ENCODE measurements around the gene KRT26. TPM values are rescaled to one million over a fixed set of nuclear protein-coding genes. Genes with fewer than 3 reads are reported as not detected.
"Not testable (repeated sequence)": the region's sequence is repeated elsewhere in the genome, so short reads cannot be mapped to it uniquely, and the experiment has no call there.

Gene KRT26
- total RNA-seq, 1 donor from 2014 or later: not detected

DNA sequence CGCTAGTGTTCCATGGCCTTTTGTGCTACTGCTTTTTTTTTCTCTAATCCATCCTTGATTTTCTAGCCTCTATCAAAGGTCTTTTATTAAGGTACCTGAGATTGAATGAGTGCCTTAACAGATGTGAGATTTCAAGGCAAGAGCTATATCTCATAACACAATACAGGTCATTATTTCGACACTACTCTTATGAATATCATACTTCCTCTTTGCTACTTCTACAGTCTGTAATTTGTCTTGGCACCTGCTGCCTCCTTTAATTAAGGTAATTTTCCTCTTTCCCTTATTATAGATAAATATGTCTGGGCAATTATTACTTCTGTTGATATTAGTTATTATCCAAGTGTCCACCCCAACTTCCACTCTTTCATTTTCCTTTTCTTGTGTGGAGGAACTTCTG lies 22.5 kb upstream of the KRT26 start:
- ATAC-seq: no peak

DNA sequence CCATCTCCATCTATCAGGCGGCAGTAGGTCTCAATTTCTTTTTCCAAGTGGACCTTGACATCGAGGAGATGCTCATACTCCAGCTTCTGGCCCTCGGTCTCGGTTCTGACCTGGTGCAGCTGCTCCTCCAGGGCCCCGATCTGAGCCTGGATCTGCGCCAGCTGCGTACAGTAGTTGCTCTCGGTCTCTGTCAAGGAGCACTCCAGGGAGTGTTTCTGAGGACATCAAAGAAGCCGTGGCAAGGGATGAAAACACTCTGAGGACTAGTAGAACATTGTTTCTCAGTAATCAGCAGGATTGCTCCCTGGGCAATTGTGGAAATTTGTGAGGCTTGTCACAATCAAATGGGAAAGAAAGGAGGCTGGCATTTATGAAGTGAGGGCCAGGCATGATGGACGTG lies 21.8 kb upstream of the KRT26 start:
- ATAC-seq: no peak

DNA sequence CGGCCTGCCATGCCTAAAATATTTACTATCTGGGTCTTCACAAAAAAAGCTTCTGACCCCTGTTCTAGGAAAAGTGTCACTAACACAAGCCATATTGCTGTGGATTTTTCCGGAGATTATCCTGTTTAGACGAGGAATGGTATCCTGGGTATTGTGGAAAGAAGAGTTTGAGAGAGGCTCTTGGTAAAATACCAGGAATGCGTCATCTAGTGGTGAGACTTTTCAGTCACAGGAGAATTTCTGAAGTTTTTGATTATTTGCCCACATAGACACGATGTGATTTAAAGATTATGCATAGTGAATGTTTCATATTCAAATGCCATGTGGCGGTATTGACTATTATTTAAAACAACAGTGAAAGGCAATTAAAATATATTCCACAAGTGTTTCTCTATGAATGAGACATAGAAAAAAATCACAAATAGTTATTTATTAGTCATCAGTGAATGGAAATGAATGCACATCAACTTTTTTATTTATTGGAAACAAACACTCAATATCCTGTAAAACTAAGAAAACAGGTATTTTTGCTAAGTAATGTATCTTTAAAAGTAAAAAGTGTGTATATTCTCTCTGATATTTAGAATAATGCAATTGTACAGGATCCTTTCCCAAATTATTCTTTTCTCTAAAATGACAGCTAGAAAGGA lies 19.9 kb upstream of the KRT26 start:
- ATAC-seq: peak; percentile 41

DNA sequence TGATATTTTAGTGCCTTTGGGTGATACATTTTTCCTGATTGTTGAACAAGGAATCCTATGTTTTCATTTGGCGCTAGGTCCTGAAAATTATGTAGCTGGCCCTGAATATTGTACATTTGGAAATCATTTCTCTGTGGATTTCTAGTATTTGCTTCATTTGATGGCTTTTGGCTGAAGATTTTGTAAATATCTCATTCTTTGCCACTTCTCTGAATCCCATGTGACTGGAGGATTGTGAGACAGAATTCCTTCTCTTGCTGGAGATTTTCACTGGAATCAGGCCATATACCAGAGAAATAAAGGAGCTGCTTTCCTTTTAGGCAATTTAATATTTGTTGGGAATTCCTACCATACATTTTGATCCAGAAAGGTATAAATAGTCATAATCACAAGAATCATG lies 19.1 kb upstream of the KRT26 start:
- no peak for ATAC-seq

DNA sequence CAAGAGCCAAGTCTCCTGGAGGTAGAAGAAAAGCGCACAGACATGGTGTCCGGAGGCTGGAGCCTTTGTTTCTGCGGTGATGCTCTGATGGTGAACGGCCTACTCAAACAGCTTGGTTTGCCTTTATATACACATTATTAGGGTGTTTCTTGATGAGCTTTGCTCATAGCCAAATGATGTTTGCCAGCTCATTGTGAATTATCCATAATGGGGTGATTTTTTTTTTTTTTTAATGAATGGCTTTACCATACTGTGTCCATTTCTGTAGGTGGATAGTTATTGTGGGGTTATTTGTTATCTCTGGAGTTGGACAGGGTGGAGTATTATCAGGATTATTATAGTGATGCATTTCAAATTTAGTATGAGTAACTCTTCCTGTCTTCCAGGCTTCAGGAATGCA lies 10.4 kb upstream of the KRT26 start, which contains the start of gene KRT27:
TSS of gene KRT27 (minus strand) at position 101 of the 400 bp plus-strand sequence. CDS start at position 44, 57 bp downstream.
- no peak for ATAC-seq

DNA sequence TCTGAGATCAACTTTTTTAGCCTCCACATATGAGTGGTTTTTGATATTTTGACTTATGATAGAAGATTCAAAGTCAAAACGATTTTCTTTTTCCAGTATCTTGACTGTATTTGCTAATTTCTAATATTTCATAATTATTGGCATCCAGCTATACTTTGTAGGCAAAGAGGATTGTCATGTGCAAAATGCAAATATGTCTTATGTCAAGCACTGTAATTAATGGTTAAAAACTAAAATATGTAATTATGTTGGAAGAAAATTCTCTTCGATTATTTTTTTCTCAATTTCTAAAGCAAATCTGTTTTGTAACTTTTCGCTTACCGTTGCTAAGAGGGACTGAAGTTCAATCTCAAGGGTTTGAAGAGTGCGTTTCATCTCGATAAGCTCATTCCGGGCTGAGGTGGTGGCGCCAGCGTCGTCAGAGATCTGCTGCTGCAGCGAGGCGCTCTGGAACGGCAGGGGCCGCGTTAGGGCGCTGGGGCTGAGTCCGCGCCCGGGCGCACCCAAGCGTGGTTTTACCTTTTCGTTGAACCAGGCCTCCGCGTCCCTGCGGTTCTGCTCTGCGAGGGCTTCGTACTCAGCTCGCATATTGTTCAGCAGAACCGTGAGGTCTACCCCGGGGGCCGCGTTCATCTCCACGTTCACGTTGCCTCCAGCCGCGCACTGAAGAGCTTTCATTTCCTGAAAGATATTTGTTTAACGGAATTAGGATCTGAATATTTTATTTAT lies 7.3 kb upstream of the KRT26 start:
- ATAC-seq: no peak

DNA sequence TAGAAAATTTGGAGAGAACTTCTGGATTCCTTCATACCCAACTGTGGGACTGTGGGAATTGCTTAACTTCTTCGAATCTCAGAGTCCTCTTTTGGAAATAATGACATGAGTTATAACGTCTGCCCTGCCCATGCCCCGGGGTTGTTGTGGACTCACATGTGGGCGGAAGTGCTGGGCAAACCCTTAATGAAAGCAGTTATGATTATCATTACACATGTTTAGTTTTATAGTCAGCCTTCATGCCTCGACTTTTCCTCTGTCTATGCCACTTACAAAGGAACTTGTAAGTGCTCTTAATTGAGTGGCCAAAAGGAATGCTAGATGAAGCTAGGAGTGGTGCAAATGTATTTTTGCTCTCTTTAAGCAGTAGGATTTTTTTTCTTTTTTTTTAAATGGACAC lies 6.5 kb upstream of the KRT26 start:
- peak; percentile 55 for ATAC-seq

DNA sequence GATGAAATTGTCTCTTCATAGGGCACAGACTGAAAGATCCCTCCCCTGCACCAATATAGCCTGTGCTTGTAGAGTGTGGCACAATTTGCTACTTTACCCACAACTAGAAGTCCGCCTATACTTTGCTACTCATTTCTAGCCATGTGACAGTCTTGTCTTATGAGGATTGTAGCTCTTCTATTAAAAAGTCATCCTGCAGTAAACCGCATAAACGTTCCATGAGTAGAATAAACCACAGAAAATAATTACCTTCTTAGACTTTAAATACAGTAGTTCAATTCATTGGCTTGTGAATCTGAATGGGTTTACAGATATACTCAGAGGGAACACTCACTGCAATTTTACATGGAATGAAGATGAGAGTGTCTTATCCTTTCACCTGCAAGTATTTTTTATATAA lies 6.0 kb upstream of the KRT26 start:
- no peak for ATAC-seq

DNA sequence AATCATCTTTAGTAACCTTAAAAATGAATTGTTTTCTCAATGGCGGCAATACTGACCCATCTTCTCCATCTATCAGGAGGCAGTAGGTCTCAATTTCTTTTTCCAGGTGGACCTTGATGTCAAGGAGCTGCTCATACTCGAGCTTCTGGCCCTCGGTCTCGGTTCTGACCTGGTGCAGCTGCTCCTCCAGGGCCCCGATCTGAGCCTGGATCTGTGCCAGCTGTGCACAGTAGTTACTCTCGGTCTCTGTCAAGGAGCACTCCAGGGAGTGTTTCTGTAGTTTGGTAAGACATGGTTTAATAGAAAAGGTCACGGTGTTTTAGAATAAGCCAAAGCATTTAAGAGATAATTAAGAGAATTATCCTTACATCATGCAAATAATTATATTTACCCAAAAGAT lies 5.5 kb upstream of the KRT26 start:
- no peak for ATAC-seq

DNA sequence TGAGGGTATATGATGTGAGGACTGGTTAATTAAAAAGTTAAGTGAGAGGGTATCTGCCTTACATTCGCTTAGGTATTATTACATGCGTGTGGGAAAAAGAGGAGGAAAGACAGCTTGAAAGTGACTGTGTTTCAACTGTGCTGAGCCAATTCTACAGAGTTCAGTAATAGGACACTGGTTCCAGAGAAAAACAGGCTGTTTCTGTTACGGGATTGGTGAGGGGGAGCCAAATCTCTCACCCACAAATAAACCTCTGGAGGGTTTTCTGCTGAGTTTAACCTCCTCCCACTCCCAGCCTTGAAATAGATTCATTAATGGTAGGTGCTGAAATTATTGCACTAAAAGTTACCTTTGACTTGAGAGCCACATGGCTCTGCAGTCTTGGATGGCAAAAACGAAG lies 3.9 kb upstream of the KRT26 start:
- no peak for ATAC-seq

DNA sequence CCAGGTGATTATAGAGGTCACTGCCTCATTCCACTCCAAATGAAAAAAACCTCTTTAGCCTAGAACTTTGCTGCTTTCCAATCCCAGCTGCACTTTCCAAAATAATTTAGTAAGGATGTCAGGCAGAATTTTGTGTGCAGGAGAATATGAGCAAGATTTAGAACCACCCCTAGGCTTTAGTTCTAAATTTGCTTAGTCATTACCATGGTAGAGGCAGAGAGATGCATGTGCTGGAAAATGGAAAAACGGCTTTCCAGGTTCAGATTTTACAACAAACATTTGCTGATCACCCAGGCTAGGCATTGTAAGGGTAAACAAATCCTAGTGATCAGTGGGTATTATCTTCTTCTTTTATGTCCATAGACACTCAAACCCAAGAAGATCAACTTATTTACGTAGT lies 6.3 kb downstream of the KRT26 start:
- ATAC-seq: no peak

DNA sequence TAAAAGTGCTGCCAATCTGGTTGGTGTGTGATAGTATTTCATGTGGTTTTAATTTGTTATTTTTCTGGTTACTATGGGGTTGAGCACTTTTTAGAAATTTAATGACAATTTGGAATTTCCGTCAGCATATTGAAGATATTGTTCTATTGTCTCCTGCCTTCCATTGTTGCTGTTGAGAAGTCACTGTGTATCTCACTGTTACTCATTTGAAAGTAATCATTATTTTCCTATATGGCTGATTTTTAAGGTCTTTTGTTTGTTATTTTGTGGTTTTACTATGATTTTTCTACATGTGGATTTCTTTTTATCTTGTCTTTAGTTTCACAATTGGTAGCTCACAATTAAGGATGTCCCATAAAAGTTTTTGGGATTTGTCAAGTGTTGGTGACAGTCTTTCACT lies 8.2 kb downstream of the KRT26 start:
- no peak for ATAC-seq

DNA sequence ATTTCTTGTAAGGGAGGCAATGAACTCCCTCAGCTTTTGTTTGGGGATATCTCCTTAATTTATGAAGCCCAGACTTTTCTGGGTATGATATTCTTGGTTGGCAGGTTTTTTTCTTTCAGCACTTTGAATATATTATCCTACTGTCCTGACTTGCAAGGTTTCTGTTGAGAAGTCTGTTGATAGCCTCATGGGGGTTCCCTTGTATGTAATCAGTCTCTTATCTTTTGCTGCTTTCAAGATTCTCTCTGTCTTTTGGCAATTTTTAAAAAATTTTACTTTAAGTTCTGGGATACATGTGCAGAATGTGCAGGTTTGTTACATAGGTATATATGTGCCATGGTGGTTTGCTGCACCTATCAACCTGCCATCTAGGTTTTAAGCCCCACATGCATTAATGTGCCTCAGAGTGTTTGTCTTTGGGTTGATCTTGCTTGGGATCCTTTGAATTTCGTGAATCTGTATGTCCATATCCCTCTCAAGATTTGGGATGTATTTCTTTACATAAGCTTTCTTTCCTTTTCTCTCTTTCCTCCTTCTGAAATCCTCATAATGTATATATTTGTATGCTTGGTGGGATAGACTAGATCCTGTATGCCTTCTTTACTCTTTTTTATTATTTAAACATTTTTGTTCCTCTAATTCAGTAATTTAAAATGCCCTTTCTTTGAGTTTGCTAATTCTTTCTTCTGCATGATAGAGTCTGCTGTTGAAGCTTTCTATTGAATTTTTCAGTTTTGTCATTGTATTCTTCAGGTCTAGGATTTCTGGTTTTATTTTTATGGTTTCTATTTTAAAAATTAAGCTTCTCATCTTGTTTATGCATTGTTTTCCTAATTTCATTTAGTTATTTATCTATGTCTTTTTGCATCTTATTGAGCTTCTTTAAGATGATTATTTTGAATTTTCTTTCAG lies 11.6 kb downstream of the KRT26 start:
- ATAC-seq: no peak

DNA sequence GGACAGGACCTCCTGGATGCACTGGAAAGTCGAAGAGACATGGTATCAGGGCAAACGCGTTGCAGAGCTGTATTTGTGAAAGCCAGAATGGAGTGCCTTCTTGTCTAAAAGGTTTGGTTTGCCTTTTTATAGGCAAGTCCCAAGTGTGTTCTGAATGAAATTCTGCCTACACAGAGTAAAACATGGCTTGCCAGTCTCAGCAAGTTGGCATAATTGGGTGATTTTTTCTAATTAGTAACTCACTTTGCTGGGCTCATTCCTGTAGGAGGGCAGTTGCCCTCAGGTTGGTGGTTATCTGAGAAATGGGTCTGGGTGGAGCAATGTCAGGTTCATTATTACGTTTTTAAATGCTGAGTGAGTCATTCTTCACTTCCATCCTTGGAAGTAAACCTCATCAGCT lies 16.8 kb downstream of the KRT26 start, which contains the start of gene KRT25:
TSS of gene KRT25 (minus strand) at position 101 of the 400 bp plus-strand sequence. CDS start at position 41, 60 bp downstream.
- ATAC-seq: no peak

DNA sequence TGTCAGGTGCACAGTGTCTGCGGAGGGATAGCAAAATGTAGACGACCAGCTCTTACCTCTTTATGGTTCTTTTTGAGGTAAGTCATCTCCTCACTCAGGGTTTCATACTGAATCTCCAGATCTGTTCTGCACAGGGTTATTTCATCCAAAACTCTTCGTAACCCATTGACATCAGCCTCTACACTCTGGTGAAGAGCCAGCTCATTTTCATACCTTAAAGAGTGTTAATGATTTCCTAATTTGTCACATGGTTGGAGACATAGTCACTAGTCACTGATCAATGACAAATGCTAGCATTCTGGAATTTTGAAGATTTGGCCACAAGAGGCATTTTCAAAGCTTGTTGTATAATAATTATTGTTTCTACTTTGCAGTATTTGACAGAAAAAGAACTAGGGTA lies 18.2 kb downstream of the KRT26 start:
- ATAC-seq: no peak

DNA sequence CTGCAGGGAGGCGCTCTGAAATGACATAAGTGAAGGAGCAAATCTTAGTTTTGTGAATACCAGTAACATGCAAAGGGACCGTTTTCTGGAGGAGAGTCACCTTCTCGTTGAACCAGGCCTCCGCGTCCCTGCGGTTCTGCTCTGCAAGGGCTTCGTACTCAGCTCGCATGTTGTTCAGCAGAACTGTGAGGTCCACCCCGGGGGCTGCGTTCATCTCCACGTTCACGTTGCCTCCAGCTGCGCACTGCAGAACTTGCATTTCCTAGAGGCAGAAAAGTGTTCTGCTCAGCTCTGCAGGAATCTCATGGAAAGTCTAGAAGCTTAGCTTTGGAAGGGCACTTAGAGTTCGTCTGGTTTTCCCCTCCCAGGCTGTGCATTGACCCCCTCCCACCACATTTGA lies 20.9 kb downstream of the KRT26 start:
- no peak for ATAC-seq

DNA sequence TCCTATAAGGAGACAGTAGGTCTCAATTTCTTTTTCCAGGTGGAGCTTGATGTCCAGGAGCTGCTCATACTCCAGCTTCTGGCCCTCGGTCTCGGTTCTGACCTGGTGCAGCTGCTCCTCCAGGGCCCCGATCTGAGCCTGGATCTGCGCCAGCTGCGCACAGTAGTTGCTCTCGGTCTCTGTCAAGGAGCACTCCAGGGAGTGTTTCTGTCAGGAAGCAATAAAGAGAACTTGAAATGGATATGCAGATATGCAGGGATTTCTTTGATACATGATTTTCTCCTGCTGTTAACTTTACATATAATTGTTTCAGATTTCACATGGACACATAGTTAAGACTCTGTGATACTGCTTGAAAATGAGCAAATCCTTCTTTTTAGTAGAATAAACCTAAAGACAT lies 21.6 kb downstream of the KRT26 start:
- no peak for ATAC-seq

DNA sequence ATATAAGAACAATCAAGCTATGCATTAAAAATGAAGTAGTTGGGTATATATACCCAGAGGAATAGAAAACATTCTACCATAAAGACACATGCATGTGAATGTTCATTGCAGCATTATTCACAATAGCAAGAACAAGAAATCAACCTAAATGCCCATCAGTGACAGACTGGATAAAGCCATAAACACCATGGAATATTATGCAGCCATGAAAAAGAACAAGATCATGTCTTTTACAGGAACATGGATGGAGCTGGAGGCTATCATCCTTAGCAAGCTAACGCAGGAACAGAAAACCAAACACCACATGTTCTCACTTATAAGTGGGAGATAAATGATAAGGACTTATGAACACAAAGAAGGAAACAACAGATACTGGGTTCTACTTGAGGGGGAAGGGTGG lies 23.3 kb downstream of the KRT26 start:
- ATAC-seq: not testable (repeated sequence)

DNA sequence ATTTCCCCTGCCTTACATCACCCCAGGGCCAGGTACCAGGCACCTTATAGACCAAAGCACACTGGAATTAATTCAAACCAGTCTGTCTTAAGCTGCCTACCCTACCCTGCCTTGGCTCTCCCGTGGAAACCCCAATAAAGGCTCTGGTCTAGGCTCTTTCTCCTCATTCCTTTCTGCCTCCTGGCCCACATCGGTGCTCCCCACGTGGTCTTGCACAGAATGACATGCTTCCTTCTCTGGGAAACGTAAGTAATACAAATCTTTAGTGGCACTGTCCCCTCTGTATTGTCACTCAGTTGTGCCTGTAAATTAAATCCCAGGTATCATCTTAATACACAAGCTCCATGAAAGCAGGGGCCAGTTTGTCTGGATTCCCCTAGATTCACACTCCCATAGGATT lies 33.4 kb downstream of the KRT26 start:
- no peak for ATAC-seq

DNA sequence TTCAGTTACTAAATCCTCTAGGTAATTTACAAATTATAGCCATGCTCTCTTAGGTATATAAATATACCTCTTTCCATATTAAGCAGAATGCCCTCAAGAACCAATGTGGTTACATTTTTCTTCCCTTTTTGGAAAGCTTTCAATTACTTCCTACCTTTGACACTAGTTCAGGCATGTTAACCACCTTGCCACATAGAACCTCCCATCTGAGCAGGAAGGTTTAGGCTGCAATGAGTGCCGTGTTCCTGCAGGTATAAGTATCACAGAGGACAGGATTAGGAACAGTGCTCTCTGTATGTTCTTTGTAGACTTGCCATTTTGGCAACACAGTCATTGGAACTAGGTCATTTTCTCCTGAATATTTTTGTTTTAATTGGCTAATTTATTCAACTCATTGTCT lies 37.0 kb downstream of the KRT26 start:
- ATAC-seq: peak; percentile 92

DNA sequence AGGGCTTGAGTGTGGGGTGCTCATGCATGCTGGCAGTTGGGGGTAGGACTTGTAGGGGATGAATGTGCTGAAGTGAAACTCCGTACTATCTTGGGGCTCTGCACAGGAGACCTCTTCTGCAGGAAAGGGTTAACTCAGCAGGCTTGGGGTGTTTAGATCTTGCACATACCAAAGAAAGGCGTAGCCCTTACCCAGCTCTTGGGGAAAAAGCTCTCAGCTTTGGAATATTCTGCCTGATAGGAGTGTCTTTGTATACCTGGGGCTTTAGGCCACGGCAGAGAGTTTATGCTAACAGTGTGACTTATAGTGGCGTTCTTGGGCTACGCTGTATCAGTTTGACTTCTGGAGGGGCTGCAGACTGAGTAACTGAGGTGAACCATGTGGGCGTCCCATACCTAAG lies 38.0 kb downstream of the KRT26 start:
- ATAC-seq: no peak

DNA sequence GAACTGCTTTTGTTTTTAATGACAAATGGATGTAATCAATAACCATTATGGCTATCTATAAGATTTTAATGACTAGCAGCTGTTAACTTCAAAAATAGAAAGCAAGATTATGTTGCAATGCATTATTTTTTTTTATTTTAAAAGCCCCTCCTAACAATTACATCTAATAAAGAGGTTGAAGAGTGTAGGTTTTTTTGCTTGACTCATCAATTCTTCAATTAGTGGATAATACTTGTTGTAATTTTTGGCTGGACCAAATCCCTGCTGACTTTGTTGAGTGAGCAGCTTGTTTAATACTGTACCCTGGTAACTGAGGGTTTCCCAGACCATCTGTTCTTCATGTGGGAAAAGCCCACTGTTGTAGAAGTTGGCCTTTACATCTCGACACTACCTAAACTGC lies 41.0 kb downstream of the KRT26 start:
- no peak for ATAC-seq
